ENCODE data around the gene SMIM23. TPM values are rescaled to one million over a fixed set of nuclear protein-coding genes. Genes with fewer than 3 reads are reported as not detected.

Gene SMIM23
- total RNA-seq, 1 donor from 2014 or later = not detected

DNA sequence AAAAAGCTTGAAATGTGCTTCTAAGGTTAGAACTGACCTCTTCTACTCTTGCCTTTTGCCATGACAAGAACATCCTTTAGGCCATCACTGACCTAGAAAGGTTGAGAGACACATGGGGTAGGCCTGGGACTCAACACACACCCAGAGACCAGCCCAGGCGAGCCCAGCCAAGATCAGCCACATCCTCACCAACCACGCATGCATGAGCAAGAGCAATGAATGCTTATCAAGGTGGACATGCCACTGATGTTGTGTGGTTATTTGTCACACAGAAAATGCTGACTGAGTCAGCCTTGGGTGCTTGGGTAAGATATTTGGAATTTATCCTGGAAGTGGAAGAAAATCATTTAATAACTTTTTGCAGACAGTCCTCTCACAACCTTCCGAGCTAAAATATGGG, 39.4 kb downstream of the SMIM23 start:
- no peak overlapping the region for H3K4me3 Mint-ChIP-seq
- peaks cover 13% of the 10 kb centered on the region for H3K9me3 Mint-ChIP-seq
- H3K4me1 Mint-ChIP-seq = no peaks in the 10 kb centered on the region
- TF ChIP-seq, protein P1, sequence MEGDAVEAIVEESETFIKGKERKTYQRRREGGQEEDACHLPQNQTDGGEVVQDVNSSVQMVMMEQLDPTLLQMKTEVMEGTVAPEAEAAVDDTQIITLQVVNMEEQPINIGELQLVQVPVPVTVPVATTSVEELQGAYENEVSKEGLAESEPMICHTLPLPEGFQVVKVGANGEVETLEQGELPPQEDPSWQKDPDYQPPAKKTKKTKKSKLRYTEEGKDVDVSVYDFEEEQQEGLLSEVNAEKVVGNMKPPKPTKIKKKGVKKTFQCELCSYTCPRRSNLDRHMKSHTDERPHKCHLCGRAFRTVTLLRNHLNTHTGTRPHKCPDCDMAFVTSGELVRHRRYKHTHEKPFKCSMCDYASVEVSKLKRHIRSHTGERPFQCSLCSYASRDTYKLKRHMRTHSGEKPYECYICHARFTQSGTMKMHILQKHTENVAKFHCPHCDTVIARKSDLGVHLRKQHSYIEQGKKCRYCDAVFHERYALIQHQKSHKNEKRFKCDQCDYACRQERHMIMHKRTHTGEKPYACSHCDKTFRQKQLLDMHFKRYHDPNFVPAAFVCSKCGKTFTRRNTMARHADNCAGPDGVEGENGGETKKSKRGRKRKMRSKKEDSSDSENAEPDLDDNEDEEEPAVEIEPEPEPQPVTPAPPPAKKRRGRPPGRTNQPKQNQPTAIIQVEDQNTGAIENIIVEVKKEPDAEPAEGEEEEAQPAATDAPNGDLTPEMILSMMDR (IDR thresholded peaks at IDR 0.05; ENCODE audit: unreplicated experiment) = no peak
- no peaks in the 10 kb centered on the region for H3K27me3 Mint-ChIP-seq (ENCODE audit: low read depth)
- no peaks in the 10 kb centered on the region for H3K36me3 Mint-ChIP-seq
- no peak for DNase-seq (ENCODE audit: low spot score in 2 of 2, unreplicated experiment in 2 of 2)
- no peak overlapping the region for H3K27ac Mint-ChIP-seq

DNA sequence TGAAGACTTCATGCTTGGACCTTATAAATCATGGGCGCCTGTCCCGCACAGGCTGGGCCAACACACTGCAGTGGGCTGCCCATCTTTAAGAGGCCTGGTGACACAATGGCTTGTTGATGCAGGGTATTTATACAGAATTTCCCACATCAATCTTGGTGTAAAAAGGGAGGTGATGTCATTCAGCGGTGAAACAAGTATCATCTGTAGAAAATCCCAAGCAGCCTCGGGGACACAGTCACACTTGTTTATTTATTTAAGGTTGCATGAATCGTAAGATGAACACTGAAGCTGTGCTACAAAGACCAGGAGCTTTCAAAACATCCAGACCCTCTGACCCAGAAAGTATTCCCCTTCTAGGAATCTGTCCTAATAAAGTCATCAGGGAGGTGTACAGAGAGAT, 40.5 kb downstream of the SMIM23 start:
- no peak for DNase-seq (ENCODE audit: low spot score in 2 of 2, unreplicated experiment in 2 of 2)
- Mint-ChIP-seq H3K36me3 (no peaks in the 10 kb centered on the region), H3K4me1 (no peaks in the 10 kb centered on the region), H3K27me3 (ENCODE audit: low read depth) (no peaks in the 10 kb centered on the region), H3K9me3 (peaks cover 18% of the 10 kb centered on the region), H3K4me3 (no peak overlapping the region), H3K27ac (no peak overlapping the region)
- TF ChIP-seq, protein P1 (IDR thresholded peaks at IDR 0.05; ENCODE audit: unreplicated experiment) = no peak

DNA sequence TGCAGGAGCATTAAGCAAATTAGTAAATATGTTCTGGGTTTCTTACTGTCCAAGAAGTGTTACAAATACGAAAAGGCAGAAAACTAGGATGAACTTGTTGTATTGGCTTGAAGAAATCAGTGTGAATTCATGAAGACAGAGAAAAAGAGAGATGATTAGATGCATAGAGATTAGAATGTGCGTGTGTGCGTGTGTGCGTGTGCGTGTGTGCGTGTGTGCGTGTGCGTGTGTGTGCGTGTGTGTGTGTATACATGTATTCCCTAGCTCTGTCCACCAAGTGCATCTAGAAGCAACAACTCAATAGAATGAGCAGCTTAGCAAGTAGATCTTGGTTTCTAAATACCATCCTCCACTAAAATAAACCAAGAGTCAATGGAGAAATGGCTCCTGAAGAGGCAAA, 41.5 kb downstream of the SMIM23 start:
- Mint-ChIP-seq H3K9me3 (peaks cover 28% of the 10 kb centered on the region), H3K27ac (no peak overlapping the region), H3K4me1 (no peaks in the 10 kb centered on the region), H3K27me3 (ENCODE audit: low read depth) (no peaks in the 10 kb centered on the region), H3K36me3 (peaks cover 2% of the 10 kb centered on the region), H3K4me3 (no peak overlapping the region)
- DNase-seq (ENCODE audit: low spot score in 2 of 2, unreplicated experiment in 2 of 2) = no peak
- TF ChIP-seq, protein P1 (IDR thresholded peaks at IDR 0.05; ENCODE audit: unreplicated experiment) = no peak

DNA sequence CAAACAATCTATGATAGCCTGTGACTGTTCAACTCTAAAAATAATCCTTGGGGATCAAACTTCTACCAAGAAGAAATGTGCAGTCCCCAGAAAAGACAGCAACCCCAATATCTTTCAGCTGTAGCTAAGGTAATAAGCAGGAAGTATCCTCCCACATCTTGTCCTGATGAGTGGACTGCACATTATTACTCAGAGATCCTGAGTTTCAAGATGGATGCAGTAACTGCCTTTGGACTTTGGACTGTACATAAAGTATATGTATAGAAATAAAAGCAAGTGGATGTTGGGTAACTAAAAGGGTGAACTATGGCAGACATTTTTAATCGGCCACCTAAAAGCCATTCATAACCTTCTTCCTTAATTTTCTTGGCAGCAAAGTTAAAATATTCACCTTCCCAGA, 45.1 kb downstream of the SMIM23 start:
- peaks cover 7% of the 10 kb centered on the region for H3K36me3 Mint-ChIP-seq
- H3K4me1 Mint-ChIP-seq = no peaks in the 10 kb centered on the region
- H3K27ac Mint-ChIP-seq = no peak overlapping the region
- TF ChIP-seq, protein P1 (IDR thresholded peaks at IDR 0.05; ENCODE audit: unreplicated experiment) = no peak
- H3K4me3 Mint-ChIP-seq = no peak overlapping the region
- H3K27me3 Mint-ChIP-seq (ENCODE audit: low read depth) = peaks cover 2% of the 10 kb centered on the region
- no peak for DNase-seq (ENCODE audit: low spot score in 2 of 2, unreplicated experiment in 2 of 2)
- peaks cover 40% of the 10 kb centered on the region for H3K9me3 Mint-ChIP-seq

DNA sequence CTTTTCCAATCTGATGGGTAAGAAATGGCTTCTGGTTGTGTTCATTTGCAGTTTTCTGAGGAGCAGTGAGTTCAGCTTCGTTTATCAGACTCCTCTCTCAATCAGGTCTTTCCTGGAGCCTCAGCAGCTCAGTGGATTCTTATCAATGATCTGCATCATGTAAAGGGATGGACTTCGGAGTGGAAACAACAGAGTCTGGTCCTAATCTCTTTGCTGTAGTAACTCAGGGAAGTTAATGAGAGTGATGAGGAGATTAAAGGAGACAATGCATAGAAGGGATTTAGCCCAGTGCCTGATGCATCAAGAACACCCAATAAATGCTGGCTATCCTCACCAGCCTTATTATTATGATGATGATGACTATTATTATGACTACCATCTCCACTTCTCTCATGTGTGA, 47.2 kb downstream of the SMIM23 start:
- H3K4me3 Mint-ChIP-seq = no peak overlapping the region
- peaks cover 32% of the 10 kb centered on the region for H3K9me3 Mint-ChIP-seq
- TF ChIP-seq, protein P1 (IDR thresholded peaks at IDR 0.05; ENCODE audit: unreplicated experiment) = no peak
- peaks cover 2% of the 10 kb centered on the region for H3K27me3 Mint-ChIP-seq (ENCODE audit: low read depth)
- no peak overlapping the region for H3K27ac Mint-ChIP-seq
- peaks cover 7% of the 10 kb centered on the region for H3K36me3 Mint-ChIP-seq
- no peak for DNase-seq (ENCODE audit: low spot score in 2 of 2, unreplicated experiment in 2 of 2)
- no peaks in the 10 kb centered on the region for H3K4me1 Mint-ChIP-seq

DNA sequence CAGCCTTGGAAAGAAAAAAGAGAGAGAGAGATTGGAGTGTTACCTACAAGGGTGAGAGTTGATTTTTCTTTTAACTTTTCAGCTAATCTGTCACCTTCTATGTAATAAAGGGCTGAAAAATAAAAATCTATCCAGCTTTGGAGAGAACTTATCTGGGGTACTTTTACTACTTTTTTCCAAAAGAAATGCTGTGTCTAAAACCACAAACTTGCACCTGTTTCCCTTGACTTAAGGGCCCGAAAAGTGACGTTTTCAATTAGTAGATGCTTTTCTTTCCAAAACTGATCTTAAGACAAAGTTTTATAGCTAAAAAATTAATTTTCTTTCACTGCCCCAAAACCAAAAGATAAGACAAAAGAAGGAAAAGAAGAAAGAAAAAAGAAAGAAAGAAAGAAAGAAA, 48.8 kb downstream of the SMIM23 start:
- Mint-ChIP-seq H3K9me3 (peaks cover 29% of the 10 kb centered on the region), H3K27me3 (ENCODE audit: low read depth) (peaks cover 2% of the 10 kb centered on the region)

More for the DNA sequence above, 48.8 kb downstream of the SMIM23 start:
- no peak overlapping the region for H3K27ac Mint-ChIP-seq
- no peak for DNase-seq (ENCODE audit: low spot score in 2 of 2, unreplicated experiment in 2 of 2)
- H3K4me1 Mint-ChIP-seq = no peaks in the 10 kb centered on the region
- no peak overlapping the region for H3K4me3 Mint-ChIP-seq
- peaks cover 7% of the 10 kb centered on the region for H3K36me3 Mint-ChIP-seq
- TF ChIP-seq, protein P1 (IDR thresholded peaks at IDR 0.05; ENCODE audit: unreplicated experiment) = no peak
